GM19463 (cell line): ENCODE results near the gene HOXD10.

Experiments used
- ATAC-seq: cut with Tn5 transposase; IDR thresholded peaks from one replicate; pipeline ENCODE4 v1.9.1; 2021; ENCODE audit warnings: mild to moderate bottlenecking, moderate library complexity; ENCODE audit not compliant: unreplicated experiment

Gene HOXD10

DNA sequence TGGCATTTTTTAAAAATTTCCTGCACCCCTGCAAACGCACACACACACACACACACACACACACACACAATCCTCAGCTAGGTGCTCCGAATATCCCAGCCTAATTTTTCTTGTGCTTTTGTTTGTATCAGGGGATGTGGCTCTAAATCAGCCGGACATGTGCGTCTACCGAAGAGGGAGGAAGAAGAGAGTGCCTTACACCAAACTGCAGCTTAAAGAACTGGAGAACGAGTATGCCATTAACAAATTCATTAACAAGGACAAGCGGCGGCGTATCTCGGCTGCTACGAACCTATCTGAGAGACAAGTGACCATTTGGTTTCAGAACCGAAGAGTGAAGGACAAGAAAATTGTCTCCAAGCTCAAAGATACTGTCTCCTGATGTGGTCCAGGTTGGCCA is 22.2 kb upstream of the HOXD10 start:
- ATAC-seq = no peak

DNA sequence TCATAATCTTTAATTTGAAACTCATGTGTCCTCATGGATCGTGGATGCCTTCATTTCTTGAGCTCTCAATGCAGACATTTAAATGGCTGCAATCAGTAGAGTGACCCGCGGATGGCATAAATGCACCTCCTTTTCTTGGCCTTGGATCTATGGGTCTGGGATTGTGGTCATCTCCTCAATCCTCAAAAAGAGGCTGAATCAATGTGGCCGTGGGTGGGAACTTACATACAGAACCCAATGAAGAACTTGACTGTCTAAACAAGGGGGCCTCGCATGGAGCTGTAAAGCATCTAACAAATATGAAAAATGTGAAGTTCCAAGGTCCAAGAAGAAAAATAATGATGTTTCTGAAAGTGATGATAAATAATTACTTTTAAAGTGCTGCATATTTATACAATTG is 21.2 kb upstream of the HOXD10 start:
- ATAC-seq = no peak

DNA sequence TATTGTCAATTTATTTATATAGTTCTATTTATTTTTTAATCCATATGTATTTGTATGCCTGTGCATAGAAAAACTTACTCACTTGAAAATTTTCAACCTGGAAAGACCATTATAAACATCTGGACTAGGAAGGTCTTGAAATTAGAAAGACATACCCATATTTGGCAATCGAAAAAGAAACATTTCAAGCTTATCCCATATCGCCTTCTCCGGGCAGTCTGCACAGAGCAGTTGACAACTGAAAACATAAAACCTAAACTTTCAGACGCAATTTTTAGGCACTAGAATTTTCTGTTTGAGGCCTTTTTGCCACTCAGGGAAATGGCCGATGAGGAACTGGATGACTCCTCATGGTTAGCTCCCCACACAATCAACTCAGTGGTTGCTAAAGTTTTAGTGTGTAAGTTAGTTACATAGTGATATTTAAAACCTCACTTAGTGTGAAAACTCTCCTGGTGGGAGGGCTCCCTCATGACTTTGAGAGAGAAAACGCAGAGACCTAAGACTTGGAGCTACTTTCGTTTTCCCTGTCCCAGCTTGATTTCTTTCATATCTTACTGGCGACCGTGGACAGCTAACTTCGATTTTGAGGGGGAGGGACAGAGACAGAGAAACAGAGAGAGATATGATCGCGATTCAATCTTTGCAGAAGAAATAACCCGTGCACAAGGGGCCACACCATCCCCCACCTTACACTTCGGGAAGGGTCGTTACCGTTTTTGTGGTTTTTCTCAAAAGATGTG is 20.2 kb upstream of the HOXD10 start:
- no peak for ATAC-seq

DNA sequence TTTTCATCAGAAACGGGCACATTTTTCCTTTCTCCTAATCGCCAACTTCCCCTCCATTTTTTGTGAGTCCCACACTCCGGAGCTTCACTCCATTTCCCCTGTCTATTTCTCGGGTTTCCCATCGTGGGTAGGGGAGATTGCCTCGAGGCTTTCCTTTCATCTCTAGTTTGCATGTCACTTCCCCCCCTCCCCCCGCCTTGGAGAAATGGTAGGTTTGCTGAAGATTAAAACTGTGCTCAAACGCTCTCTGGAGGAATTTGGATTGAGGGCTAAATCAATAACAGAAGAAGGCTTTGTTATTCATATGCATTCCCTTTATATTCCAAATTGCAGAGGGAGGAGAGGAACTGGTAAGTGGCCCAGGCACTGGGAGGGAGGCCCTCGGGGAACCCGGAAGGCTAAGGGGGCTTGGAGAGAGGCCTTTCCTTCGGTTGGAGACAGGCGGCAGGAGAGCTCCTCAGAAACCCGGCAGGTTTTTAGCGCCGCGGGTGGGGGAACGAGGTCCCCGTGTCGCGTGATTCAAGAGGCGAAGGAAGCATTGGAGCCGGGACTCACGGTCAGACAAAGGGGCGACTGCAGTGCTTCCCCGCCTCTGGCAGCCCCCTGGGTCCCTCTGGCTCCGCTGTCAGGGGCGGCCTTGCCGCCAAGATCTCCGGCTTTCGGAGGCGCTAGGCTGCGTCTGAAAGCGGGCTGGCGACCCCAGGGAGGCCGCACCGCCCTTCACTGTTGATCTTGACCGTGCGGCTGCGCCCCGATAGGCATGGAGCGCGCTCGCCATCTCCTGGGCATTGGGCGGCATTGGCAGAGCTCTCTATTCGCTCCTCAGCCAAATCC is 19.4 kb upstream of the HOXD10 start:
- peak; percentile 91 for ATAC-seq

DNA sequence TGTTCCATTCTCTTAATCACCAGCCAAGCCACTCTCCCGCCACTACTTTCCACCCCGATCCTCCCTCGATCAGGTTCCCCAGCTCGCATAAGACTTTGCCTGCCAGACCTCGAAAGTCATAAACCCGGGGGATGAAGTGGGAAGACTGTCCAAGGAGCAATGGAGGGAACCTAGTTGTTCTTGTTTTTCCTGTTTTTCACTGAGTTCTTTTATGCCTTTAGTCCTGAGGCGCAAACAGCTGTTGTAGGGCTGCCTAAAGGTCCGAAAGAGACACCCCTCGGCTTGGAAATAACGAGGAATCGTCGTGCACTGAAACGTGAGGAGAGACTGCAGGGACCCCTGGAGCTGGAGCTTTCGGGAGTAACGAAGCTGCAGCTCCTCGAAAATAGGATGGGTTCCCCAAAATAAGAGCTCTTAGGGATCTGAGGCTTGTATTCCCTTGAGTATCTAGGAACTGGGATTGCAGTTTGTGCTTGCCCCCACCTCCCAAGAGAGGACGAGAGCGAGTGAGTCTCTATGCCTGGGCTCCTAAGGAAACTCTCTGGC is 18.7 kb upstream of the HOXD10 start:
- no peak for ATAC-seq

DNA sequence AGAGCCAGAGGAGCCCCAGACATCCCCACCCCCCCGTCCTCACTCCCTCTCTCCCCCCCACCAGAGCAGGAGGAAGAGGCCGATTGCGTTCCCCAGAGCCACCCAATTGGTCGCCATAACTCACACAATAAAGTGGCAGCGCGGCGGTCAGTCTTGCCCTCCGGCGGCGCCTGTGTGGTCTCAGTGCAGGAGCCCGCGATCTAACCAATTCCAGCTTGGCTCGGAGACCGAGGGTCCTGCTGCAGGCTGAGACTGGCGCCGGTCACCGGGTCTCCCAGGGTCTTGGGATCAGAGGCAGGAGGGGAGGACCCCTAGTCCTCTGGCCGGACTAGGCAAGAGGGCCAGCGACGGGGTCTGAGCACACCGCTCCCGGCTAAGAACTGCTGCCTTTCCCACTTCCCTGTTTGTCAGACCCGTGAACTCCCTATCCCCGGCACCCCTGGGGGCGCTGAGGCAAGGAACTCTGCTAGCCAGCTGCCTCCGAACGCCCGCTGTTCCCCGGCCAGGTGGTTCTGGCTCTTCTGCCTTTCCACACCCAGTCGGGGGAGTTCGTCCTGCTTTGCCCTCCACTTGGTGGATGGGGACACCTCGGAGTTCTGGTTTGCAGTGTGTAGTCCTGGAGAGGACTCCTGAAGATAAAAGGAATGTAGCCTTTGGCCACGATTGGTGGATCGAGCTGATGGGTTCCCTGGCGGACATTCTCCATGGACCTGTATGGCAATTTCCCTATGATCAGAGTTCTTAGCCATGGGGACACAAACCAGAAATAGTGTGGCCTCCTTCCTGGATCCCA is 18.0 kb upstream of the HOXD10 start:
- ATAC-seq = no peak

DNA sequence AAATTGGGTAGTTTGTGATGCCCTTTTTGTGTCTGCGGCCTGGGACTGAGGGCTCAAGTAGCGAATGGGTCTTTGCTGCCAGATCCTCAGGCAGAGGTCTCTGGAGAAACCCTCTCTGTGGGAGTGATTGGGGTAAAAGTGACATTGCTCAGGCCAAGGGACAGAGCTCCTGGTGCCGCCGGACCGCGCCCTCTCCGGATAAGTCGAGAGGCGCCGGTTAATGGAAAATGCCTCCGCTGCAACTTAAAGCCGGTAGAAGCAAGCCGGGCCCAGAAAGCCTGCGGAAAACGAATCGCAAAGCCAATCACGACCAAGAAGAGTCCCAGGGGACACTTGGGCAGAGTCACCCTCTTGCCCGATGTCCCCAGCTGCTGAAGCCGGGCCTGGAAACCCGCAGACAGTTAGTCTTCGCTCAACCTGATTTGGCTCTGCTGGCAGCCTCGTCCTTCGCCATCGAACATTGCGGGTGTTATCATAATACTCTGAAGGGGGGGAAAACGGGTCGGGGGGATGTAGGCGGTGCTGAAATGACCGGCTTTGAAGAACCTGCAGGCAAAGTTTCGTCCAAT is 17.3 kb upstream of the HOXD10 start:
- ATAC-seq = no peak

DNA sequence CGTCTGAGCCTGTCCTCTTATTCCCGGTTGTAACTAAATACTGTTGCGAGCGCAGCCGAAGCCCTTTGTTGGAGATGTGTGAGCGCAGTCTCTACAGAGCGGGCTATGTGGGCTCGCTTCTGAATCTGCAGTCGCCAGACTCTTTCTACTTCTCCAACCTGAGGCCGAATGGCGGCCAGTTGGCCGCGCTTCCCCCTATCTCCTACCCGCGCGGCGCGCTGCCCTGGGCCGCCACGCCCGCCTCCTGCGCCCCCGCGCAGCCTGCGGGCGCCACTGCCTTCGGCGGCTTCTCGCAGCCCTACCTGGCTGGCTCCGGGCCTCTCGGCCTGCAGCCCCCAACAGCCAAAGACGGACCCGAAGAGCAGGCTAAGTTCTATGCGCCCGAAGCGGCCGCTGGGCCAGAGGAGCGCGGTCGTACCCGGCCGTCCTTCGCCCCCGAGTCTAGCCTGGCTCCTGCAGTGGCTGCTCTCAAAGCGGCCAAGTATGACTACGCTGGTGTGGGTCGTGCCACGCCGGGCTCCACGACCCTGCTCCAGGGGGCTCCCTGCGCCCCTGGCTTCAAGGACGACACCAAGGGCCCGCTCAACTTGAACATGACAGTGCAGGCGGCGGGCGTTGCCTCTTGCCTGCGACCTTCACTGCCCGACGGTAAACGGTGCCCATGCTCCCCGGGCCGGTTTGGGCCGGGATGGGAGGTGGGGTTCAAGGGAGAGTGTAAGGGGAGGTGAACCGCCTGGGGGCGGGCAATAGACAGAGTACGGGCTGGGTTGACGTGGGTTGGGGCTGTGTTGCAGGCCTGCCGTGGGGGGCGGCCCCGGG is 16.6 kb upstream of the HOXD10 start, which contains the start of gene HOXD12:
Gene HOXD12, plus strand, starts transcription at position 68 of the 819 bp plus-strand sequence. Its CDS starts 7 bp downstream, at position 75.
- no peak for ATAC-seq

DNA sequence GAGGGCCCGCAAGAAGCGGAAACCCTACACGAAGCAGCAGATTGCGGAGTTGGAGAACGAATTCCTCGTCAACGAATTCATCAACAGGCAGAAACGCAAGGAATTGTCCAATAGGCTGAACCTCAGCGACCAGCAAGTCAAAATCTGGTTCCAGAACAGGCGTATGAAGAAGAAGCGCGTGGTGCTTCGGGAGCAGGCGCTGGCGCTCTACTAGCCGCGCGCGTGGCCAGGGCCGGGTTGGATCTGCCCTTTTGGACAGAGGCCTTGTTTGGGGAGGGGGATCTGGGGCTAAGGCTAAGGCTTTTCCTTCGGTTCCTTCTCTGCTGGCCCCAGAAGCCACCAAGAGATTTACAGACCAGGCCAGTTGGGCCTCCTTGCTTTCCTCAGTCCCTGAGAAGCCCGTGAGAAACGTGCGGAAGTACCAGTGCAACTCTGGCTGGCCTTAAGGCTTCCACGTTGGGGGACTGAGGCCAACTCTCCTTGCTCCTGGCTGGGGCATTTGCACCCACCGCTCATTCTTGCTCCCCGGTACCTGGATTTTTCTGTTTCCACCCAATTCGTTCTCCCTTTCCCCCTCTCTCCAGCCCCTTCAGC is 15.9 kb upstream of the HOXD10 start:
- ATAC-seq = no peak

DNA sequence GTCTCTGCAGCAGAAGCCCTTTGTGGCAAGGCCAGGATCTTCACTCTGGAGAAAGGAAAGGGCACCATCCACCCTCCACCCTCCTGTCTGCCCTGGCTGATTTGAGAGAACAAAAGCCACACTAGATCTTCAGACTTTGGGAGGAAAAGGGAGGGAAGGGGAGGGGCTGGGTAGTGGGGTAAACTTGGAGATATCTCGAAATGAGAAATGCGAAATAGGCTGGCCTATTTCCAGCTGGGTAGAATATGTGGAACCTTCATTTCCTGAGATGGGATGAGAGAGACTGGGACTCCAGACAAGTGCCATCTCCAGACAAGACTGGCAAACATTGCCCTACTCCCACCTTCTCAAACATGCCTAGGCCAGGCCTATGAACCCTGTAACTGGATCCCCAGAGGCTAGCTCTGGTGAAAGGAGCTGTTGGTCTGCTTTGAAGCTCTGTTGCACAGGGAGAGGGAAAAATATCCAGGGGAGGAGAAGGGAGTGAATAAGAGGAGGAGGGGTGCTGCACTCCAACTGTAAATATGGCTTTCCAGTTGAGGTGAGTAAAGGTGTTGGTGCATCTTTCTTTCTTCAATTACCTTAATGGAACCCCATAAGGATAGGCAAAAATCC is 15.3 kb upstream of the HOXD10 start:
- no peak for ATAC-seq

DNA sequence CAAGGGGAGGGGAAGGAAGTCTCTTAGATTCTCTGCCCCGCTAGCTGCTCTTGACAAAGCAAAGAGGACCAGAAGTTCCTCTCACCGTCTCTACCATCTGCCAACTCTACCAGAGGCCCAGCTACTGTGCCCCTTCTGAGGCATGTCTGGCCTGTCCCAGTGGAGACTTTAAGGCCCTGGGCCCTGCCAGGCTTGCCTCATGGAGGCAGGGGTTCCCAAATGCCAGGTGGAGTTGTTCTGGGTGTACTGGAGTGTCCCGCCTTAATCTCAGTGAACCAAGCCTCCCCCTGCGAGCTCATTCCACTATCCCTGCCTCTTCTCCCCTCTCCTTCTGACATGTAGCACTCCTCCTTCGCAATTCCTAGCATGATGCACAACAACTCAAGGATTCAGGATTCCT is 14.7 kb upstream of the HOXD10 start:
- ATAC-seq = no peak

DNA sequence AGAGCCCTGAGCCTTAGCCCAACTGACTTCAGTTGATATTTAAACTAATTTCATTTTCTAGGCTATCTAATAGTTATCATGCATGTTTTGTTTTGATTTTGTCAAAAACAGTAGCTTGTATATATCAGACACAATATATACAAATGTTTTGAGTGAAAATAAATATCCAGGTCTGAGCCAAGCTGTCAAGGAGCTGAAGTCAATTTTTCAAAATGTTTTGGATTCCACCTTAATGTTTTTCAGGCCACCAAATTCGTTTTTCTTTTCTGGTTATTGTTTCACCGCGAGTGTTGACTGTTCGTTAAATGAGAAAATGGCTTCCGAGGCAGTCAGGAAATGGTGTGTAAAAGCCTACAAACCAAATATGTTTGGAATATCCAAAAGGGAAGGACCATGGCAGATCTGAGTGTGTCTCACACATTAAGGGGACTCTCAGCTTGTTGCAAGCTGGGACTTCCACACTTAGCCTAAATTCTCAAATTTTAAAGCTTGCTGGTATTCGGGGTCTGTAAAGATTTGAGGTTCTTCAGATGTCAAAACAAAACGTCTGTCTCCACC is 14.2 kb upstream of the HOXD10 start:
- no peak for ATAC-seq

DNA sequence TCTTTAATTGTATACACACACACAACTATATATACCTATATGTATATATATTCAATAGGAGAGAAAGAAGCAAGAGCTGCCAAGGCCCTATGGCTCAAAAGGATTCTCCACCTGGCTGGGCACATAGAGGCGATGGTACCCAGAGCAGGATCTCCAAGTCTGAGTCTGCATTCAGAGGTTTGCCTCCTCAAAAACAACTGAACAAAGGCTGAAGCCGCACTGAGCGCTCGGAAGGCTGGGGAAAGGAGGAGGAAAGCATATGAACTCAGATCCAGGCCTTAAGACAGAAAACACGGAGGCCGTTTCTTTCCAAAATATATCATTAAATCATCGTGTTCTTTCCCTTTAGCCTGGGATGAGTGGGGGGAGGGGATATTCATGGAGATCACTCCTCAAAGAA is 13.4 kb upstream of the HOXD10 start:
- no peak for ATAC-seq

DNA sequence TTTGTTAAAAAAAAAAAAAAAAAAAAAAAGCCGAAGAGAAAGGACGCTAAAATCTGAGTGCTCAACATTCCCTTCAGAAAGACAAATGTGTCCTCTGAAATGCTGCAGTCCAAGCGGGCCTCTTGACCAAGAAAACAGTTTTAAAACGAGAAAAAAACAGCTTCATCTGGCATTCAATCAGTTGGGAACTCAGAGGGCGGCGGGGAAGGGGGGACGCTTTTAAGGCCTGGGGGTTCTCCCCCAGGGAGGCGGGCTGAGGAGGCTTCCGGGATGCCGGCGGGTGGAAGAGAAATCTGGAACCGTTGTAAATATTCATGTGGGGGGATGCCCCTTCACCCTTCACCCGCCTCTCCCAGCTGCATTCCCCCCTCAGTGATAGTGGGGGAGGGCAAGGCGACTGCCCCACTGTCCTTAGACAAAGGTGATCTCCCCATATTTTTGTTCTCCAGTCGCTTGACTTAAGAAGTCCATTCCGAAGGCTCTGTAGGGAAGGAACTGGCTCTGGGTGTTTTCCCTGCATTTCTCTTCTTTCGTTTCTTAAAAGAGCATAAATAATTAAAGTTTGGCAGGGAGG is 12.7 kb upstream of the HOXD10 start:
- no peak for ATAC-seq

DNA sequence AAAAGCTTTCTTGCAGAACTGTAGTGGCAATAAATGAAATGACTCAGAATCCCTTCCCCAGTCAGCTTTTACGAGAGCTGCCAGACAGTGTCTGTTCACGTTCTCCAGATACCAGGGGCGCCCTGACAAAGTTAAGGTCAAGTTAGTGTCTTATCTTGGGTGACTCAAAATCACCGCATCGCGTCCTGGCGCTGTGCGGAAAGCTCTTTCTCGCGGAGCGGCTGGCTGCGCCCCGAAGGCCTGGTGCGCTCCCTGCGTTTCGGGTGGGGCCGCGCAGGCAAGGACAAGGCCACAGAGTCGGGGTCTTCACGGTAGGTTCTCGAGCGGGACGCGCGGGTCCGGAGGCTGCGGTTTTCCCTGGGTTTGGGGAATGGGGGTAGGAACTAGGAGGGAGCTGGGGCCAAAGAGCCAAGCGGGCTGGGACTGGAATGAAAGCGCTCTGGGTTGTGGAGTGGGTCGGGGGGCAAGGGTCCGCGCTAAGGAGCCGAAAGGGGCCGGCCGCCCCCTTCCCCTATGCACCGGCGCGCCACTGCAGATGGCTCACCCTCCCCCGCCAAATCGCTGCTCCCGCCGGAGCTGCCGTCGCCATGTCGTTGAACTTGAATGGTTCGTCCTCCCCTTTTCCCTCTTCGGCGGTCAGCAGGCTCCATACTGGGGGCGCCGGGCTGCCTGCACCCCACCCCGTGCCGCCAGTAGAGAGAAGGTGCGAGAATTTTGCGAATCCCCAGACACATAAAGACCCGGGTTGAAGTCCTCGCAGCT is 12.1 kb upstream of the HOXD10 start:
- ATAC-seq = no peak

DNA sequence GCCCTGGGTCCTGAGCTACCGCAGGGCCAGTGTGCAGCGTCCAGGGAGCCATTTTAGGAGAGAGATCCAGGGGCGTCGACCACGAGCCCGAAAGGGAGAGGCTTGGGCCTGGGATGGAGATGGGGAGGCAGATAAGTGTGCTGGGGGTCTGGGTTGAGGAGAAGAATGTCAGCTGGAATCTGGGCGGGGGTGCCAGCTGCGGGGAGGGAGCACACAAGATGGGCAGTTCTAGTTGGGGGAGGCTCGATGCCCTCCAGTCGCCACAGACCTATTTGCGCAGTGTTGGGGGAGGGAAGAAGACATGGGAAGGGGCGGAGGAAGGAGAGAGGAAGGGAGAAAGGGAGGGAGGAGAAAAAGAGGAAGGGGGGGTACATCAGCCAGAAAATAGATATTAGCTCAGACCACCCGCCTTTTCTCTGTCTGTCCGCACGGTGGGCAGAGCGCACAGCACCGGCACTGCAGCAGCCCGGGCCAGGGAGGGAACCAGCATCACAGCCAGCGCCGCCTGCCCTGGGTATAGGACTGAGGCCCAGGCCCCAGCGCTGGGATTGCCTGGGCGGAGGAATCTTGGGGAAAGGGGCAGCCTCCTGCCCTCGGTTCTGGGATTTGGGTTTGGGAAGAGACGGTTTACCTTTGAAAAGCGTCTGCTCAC is 11.4 kb upstream of the HOXD10 start:
- no peak for ATAC-seq
